Putamen (tissue), 1 donor: ENCODE results near the gene OR52A1.
A peak's percentile ranks its signal among the peaks of the same experiment; 100 is the strongest.

ENCODE experiments used
- DNase-seq: peaks from one replicate; pipeline ENCODE4 v3.0.0-alpha.2; 2016; ENCODE audit warnings: low spot score

OR52A1 gene

GRCh38 chr11:5131584-5132335, 22.8 kb downstream of the OR52A1 start:
- no peak for DNase-seq

DNA sequence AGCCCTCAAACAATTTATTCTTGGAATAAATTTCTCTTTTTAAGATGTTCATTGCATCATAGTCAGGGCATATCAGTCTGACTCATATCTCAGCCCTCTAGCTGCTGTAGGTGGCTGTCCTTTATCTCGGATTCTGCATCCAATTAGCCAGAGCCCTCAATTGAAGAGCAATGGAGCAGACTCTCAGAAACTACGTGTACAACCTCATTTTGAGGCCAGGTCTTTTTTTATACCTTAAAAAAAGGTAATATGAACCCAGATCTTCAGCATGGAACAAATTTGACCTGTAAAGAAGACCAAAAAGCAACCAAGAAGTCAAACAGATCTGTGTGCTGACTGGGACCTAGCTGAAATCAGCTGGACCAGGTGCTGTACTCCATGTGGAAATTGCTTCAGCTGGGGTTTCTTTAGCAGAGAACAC, 25.1 kb downstream of the OR52A1 start:
- no peak for DNase-seq

DNA sequence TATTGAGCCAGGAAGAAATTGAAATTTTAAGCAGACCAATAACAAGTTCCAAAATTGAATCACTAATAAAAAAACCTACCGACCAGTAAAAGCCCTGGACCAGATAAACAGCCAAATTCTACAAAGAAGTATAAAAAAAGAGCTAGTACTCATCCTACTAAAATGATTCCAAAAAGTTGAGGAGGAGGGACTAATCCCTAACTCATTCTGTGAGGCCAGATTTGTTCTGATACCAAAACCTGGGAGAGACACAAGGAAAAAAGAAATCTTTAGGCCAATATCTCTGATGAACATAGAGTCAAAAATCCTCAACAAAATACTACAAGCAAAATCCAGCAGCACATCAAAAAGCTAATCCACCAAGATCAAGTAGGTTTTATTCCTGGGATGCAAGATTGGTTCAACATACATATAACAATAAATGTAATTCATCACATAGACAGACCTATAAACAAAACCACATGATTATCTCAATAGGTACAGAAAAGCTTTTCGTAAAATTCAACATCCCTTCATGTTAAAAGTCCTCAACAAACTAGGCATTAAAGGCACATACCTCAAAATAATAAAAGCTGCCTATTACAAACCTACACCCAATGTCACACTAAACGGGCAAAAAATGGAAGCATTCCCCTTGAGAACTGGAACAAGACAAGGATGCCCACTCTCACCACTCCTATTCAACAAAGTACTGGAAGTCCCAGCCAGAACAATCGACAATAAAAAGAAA, 29.5 kb downstream of the OR52A1 start:
- no peak for DNase-seq

- peak; percentile 37 for DNase-seq
Observed at GRCh38 chr11:5123802-5124521, 30.6 kb downstream of the OR52A1 start.

GRCh38 chr11:5118893-5119292, 35.7 kb downstream of the OR52A1 start:
- no peak for DNase-seq

- DNase-seq = no peak
Observed at GRCh38 chr11:5117588-5117987, 37.0 kb downstream of the OR52A1 start.

DNA sequence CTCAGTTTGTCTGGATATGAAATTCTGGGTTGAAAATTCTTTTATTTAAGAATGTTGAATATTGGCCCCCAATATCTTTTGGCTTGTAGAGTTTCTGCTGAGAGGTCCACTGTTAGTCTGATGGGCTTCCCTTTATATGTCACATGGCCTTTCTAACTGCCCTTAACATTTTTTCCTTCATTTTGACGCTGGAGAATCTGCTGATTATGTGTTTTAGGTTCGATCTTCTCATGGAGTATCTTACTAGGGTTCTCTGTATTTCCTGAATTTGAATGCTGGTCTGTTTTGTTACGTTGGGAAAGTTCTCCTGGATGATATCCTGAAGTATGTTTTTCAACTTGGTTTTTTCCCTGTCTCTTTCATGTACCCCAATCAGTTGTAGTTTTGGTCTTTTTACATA, 39.2 kb downstream of the OR52A1 start:
- DNase-seq = no peak

- no peak for DNase-seq
Observed at GRCh38 chr11:5107285-5107684, 47.3 kb downstream of the OR52A1 start.

GRCh38 chr11:5103066-5103465, 51.5 kb downstream of the OR52A1 start:
- DNase-seq = no peak

DNA sequence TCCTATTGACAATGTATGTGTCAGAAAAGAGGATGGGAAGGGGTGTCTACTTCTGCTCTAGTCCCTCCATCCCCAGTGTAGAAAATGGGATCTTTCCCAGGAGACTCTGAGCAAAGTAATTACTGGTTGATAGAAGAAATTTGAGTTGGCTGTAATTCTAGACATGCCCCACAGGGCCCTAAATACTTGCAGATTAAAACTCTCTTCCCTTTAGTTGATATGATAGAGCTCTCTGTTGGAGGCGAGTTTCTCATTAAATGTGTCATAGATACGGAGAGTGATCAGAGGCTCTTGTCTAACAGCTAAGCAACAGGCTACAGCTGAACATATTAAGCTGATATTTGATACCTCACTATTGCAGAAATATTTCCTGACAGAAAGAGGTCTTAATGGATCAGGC, 52.3 kb downstream of the OR52A1 start:
- no peak for DNase-seq

DNA sequence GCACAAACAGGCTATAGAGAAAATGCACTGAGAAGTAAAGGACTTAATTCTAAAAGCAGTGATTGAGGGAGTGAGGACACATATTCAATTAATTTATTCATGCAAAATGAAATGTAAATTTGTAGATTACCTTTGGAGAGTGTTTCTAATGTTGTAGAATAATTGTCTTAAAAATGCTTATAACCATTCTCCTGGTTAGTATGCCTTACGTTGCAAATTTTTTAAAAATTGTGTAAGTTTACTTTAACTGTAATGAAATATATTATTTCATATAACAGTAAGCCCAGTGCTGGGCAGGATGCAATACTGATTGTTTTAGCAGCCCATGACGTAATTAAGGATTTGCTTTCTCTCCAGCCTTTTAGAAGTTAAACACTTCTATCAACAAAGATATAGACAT, 58.5 kb downstream of the OR52A1 start:
- DNase-seq = no peak
